ENCODE data around the gene GALNT2.

GALNT2 gene

GRCh38 chr1:230195199-230195598 lies 128.2 kb downstream of the GALNT2 start:
- no peak for DNase-seq

DNA sequence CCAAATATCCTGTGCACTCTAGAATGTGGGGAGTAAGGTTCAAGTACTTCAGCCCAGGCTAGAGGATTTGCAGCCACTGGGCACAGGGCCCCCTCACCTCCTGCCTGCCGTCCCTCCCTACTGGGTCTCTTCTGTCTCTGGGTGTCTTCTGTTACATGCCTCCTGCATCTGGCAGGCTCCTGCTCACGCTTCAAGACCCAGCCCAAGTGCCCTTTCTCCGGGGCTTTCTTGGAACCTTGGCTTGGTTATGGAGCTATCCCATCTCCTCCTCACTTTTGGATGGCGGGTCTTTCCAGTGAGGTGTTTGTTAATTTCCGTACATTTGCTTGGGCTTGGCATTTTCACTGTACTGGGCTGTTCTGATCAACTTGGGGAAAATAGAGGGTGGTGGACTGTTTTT lies 129.0 kb downstream of the GALNT2 start:
- no peak for DNase-seq

GRCh38 chr1:230197644-230198567 lies 130.9 kb downstream of the GALNT2 start:
- no peak for DNase-seq

DNA sequence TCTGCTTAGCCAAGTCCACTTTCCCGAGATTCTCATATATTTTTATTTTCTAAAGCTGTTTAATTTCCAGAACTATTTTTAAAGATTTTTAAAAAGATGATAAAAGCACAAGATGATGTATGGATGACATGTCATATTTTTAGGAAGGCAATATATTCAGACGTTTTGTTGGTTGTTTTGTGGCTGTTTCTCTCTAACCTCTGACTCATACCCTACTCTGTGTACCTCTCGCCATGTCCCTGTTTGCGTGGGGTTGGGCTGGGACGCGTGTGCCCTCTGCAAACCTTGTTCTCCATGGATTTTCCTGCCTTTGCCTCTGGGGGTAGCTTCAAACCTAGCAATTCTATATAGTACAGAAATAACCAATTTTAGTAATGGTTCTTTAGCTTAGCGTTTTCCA lies 132.0 kb downstream of the GALNT2 start:
- DNase-seq = no peak

DNA sequence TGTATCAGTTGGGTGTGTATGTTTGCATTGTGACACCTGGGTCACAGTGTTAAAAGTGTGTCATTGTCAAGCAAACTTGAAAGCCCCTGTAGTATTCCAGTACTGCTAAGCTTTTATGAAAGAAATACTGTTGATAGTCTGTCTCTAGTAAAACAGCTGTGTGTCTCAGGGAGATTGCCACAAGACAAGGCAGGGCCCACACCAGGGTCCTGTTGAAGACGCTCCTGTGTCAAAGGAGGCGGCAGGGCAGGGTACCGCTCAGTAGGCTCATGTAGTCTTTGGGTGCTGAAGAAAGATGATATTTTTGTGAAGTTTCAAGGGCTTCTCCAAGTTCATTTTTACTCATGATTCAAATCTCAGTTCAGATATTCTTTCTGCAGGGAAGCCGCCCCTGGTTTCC lies 132.5 kb downstream of the GALNT2 start:
- DNase-seq = no peak

DNA sequence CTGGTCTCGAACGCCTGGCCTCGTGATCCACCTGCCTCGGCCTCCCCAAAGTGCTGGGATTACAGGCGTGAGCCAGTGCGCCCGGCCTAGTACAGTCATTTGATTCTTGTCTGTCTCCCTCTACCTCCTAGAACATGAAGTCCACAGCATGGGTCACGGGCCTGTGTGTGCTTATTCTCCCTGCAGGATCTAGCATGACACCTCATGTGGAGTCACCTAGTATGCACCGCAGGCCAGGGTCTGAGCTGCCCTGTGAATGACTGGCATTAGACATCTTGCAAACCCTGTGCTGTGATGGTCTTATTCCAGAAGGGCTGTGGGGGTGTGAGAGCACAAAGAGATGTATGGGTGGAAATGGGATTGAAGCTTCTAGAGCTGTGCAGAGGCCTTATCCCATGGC lies 133.2 kb downstream of the GALNT2 start:
- no peak for DNase-seq

GRCh38 chr1:230201445-230201844 lies 134.4 kb downstream of the GALNT2 start:
- no peak for DNase-seq

DNA sequence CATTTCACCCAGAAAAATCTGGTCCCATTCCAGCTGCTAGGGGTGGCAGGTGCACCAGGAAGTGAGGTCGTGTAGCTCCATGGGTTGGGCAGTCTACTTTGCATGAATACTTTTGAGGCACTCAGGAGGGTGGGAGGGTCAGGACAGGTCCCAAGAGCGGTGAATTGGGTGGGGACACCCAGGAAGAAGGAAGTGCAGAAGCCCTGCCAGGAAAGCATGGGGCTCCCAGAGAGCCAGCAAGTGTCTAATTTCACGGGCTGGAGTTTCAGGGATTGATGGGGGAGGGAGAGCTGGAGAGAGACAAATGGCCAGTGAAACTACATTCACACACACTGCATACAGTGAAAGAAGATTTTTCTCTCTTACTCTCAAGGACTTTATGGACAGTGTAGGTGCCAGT lies 137.8 kb downstream of the GALNT2 start:
- no peak for DNase-seq

DNA sequence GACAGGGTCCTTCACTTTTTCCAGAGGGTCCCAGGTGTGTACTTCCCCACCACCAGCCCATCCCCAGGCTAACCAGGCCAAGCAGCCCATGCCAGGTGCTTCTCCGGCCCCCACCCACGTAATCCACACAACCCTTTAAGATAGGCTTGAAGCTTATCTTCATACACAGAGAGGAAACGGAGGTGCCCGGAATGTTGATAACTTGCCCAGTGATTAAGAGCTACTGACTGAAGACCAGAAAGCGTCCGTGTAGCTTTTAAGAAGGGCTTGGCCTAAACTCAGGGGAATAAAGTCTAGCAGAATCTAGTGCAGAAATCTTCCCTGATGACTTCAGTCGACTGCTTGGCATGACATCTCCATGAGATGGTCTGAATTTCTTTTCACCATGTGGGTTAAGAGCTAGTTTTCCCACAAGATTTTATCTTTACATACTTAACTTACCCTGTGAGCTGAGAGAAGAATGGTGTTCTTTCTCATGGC lies 138.7 kb downstream of the GALNT2 start:
- no peak for DNase-seq

DNA sequence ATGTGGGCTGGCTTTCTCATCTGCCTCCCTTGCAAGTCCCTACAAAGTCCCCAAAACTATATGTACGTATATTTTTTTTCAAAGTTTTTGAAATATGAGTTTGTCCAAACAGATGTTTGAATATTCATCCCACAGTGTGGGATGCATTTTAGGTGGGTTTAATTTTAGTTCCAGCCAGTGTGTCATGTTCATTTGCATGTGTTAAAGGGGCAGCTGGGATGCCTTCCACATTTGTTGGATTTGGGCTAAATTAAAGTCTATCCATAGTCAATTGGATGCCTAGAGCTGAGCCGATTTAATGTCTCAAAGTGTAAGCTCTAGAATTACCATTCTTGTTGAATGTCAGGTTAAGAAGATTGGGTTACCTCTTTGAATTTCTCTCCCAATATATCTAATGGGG lies 139.2 kb downstream of the GALNT2 start:
- DNase-seq = no peak

DNA sequence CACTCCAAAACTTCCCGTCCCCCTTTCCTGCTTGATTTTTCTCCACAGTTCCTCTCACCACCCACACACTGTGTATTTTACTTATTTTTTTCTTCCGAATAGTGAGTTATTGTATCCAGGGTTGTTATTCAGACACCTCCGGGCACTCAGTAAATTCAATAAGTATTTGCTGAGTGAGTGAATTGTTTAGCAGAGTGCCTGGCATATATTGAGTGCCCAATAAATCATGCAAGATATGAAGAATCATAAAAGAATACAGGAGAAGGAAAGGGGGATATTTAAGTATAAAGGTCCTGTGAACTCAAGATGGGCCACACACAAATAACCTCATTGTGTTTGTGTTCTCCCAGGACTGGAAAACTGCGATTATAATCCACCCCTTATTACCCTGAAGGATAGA lies 139.9 kb downstream of the GALNT2 start:
- no peak for DNase-seq

GRCh38 chr1:230207598-230207997 lies 140.6 kb downstream of the GALNT2 start:
- DNase-seq = no peak

GRCh38 chr1:230208619-230209261 lies 141.7 kb downstream of the GALNT2 start:
- no peak for DNase-seq

- no peak for DNase-seq
These were observed 143.4 kb downstream of the GALNT2 start for GRCh38 chr1:230210326-230210980.

DNA sequence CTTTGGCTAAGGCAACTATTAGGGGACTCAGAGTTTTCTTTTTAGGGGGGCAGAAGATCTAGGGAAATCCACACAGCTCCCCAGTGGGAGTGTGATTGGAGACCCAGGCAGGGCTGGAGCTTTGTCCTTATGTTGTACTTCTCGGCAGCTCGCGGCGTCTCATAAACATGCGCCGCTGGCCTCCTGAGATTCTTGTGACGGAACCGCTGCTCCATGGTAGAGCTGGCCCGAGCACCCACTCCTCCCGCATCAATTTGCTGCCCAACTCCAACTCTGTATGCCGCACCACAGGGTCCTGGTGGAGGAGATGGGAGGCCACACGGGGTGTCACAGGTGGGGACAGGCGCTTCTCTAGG lies 143.9 kb downstream of the GALNT2 start:
- no peak for DNase-seq

- DNase-seq = no peak
These were observed 144.6 kb downstream of the GALNT2 start for GRCh38 chr1:230211436-230212145.

GRCh38 chr1:230212405-230212936 lies 145.4 kb downstream of the GALNT2 start:
- no peak for DNase-seq

DNA sequence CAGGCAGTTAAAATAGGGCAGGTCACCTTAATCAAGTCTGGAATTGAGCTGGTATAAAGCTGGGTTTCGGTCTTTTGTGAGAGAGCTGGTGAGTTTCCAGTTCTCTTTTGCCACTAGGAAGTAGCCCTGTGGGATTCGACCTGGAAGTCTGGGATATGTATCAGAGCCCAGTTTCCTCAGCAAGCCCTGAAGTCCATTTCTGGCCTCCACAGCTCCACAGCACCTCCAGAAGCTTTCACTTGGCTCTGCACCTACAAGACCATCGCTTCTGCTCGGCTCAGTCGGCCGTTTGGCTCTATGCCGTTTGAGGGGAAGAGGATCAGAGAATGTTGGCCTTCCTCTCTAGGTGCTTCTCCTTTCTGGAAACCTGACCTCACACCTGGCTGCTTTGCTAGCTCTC lies 148.0 kb downstream of the GALNT2 start:
- DNase-seq = peak; percentile 77

GRCh38 chr1:230215529-230215928 lies 148.5 kb downstream of the GALNT2 start:
- DNase-seq = no peak

DNA sequence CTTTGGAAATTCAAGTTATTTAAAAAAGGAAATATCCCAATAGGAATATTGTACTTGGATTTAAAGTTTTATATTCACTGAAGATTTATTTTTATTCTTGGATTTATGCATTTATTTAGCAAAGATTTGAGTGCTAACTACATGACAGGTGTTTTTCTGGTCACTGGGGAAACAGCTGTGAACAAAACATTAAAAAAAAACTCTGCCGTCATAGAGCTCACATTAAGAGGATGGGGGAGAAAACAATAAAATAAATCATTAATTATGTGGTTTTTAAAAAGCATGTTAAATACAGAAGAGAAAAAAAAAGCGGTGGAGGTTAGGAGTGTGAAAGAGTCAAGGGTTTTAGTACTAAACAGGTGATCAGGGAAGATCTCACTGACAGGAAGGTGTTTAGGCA lies 149.9 kb downstream of the GALNT2 start:
- DNase-seq = no peak

DNA sequence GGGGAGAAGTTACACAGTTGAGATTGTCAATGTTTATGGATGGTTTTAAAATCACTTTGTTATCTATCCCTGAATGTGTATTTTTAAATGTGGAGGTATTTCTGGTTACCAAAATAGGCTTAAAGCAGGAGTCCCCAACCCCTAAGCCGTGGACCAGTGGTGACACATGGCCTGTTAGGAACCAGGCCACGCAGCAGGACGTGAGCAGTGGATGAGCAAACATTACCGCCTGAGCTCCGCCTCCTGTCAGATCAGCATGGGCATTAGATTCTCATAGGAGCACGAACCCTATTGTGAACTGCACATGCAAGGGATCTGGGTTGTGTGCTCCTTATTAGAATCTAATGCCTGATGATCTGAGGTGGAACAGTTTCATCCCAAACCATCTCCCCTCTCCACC lies 151.6 kb downstream of the GALNT2 start:
- DNase-seq = no peak

DNA sequence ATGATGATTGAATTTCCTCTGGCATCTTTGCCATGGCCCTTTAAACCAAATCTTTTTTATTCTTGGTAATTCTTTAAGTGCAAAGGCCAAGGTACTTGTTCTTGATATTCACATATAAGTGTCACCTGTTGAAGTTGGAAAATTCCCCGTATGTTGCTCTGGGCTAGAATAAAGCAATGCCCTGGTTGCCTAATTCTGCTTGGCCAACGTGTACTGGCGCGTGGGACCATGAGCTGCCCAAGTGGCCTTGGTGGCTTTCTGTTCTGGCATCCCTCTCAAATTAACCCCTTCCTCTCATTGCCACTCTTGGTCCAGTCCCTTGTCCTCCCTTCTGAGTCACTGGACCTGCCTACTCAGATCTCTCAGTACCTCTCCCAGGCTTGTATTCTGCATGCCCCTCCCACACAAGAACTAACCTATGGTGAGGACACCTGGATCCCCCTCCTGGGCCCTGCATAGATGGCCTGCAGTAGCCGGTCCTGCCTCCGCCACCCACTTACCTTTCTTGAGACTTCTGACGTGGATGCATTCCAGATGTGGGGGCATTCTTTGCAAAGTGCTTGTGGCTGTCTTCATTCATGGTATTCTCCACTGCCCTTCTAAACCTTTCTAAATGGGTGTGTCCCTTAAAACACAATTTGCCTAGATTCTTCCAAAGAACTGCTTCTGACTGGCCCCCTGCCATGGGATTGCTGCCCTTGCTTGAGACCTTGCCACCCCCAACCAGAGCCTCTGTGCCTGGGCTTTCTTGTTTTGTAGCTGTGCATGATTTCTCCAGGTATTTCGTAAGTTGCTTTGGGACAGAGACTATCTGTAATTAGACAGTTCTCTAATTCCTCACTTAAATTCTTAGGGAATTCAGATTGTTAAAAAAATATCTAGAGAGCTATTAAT lies 152.4 kb downstream of the GALNT2 start:
- DNase-seq = no peak
